BE2C (cell line): Measurements from ENCODE around the gene NECTIN1.

Experiments used
- DNase-seq: peaks from one replicate; pipeline ENCODE4 v3.0.0-alpha.2; 2020
- H3K27me3 ChIP-seq: fragments of 250-450 bp; sonication (Bioruptor Pico); 2 replicates; pipeline ENCODE4 v1.5.1; 2020; ENCODE audit warnings: mild to moderate bottlenecking
- H3K36me3 ChIP-seq: fragments of 250-450 bp; sonication (Bioruptor Pico); 2 replicates; pipeline ENCODE4 v1.5.1; 2020; ENCODE audit warnings: mild to moderate bottlenecking
- H3K4me1 ChIP-seq: fragments of 250-450 bp; sonication (Bioruptor Pico); 2 replicates; pipeline ENCODE4 v1.5.1; 2020
- H3K4me3 ChIP-seq: 2 replicates; pipeline ENCODE4 v1.5.1; 2011; ENCODE audit warnings: low read depth, low read length
- H3K9me3 ChIP-seq: fragments of 250-450 bp; sonication (Bioruptor Pico); 2 replicates; pipeline ENCODE4 v1.5.1; 2020
- CTCF ChIP-seq: IDR thresholded peaks from 2 replicates; pipeline ENCODE4 v1.5.1; 2012; ENCODE audit warnings: mild to moderate bottlenecking, low read depth, low read length

NECTIN1 gene

GRCh38 chr11:119618208-119618909 lies 110.6 kb downstream of the NECTIN1 start:
- Histone ChIP-seq H3K27me3 (no peaks in the 10 kb centered on the region), H3K4me3 (no peak overlapping the region), H3K9me3 (no peaks in the 10 kb centered on the region), H3K36me3 (no peaks in the 10 kb centered on the region), H3K4me1 (no peaks in the 10 kb centered on the region)
- no peak for TF ChIP-seq CTCF
- DNase-seq: no peak

GRCh38 chr11:119617340-119617713 lies 111.7 kb downstream of the NECTIN1 start:
- Histone ChIP-seq H3K27me3 (no peaks in the 10 kb centered on the region), H3K4me1 (no peaks in the 10 kb centered on the region), H3K36me3 (no peaks in the 10 kb centered on the region), H3K4me3 (no peak overlapping the region), H3K9me3 (peaks cover 5% of the 10 kb centered on the region; the same call in 1 of the 2 replicates)
- DNase-seq: no peak
- TF ChIP-seq CTCF: no peak

GRCh38 chr11:119616586-119617339 lies 112.2 kb downstream of the NECTIN1 start:
- peaks cover 5% of the 10 kb centered on the region; the same call in 1 of the 2 replicates for H3K9me3 ChIP-seq
- H3K4me1 ChIP-seq: no peaks in the 10 kb centered on the region
- no peak for TF ChIP-seq CTCF
- H3K27me3 ChIP-seq: no peaks in the 10 kb centered on the region
- H3K36me3 ChIP-seq: no peaks in the 10 kb centered on the region
- no peak for DNase-seq
- no peak overlapping the region for H3K4me3 ChIP-seq

- no peaks in the 10 kb centered on the region for H3K4me1 ChIP-seq
- H3K4me3 ChIP-seq: no peak overlapping the region
Observed at GRCh38 chr11:119615882-119616196, 113.2 kb downstream of the NECTIN1 start.

GRCh38 chr11:119615003-119615881 lies 113.8 kb downstream of the NECTIN1 start:
- DNase-seq: no peak
- H3K4me3 ChIP-seq: no peak overlapping the region
- no peaks in the 10 kb centered on the region for H3K4me1 ChIP-seq
- H3K36me3 ChIP-seq: no peaks in the 10 kb centered on the region
- H3K27me3 ChIP-seq: no peaks in the 10 kb centered on the region
- TF ChIP-seq CTCF: no peak
- H3K9me3 ChIP-seq: peaks cover 5% of the 10 kb centered on the region; the same call in 1 of the 2 replicates

More at GRCh38 chr11:119615882-119616196, 113.2 kb downstream of the NECTIN1 start:
- H3K9me3 ChIP-seq: peaks cover 5% of the 10 kb centered on the region; the same call in 1 of the 2 replicates
- TF ChIP-seq CTCF: no peak
- H3K27me3 ChIP-seq: no peaks in the 10 kb centered on the region
- DNase-seq: no peak
- no peaks in the 10 kb centered on the region for H3K36me3 ChIP-seq
